Erythroblast (primary cell): Measurements from ENCODE around the gene GM2A.
"Not testable (repeated sequence)": the region's sequence is repeated elsewhere in the genome, so short reads cannot be mapped to it uniquely, and the experiment has no call there.

Source experiments
- DNase-seq, 2 experiments: peaks; one replicate each; lab custom pipeline; 2025; lab: John Stamatoyannopoulos, UW
- GATA1 ChIP-seq: IDR thresholded peaks from 2 replicates; pipeline ENCODE4 v1.6.1; 2011; ENCODE audit warnings: low read depth, mild to moderate bottlenecking, control low read depth, low read length, moderate library complexity
- POLR2A ChIP-seq: IDR thresholded peaks from 2 replicates; pipeline ENCODE4 v1.6.1; 2011; ENCODE audit warnings: mild to moderate bottlenecking, low read length

GM2A gene

GRCh38 chr5:151222054-151222789, 30.8 kb upstream of the GM2A start:
- TF ChIP-seq POLR2A = no peak
- TF ChIP-seq GATA1 = no peak
- peak in 1 of 2 experiments; percentile 45 for DNase-seq

- peak; percentile 74 to 78 for DNase-seq
- TF ChIP-seq POLR2A (peak; percentile 59), GATA1 (no peak)
Observed at GRCh38 chr5:151222790-151223446, 30.1 kb upstream of the GM2A start.

- peak; percentile 80 to 84 for DNase-seq
- TF ChIP-seq POLR2A (peak; percentile 6), GATA1 (no peak)
Observed at GRCh38 chr5:151223447-151224264, 29.3 kb upstream of the GM2A start, which contains the start of gene CCDC69. CCDC69 (minus strand) TSS chr5:151224092; CDS start chr5:151223970, 122 bp downstream.

- TF ChIP-seq GATA1 (no peak), POLR2A (no peak)
- DNase-seq = no peak
Observed at GRCh38 chr5:151224372-151224771, 28.6 kb upstream of the GM2A start.

- TF ChIP-seq GATA1 (no peak), POLR2A (no peak)
- DNase-seq = no peak
Observed at GRCh38 chr5:151225071-151225470, 27.9 kb upstream of the GM2A start.

- DNase-seq = no peak
- TF ChIP-seq POLR2A (no peak), GATA1 (no peak)
Observed at GRCh38 chr5:151225475-151225874, 27.5 kb upstream of the GM2A start.

- TF ChIP-seq GATA1 (no peak), POLR2A (no peak)
- no peak for DNase-seq
Observed at GRCh38 chr5:151227918-151228447, 25.0 kb upstream of the GM2A start.

- DNase-seq = no peak
- TF ChIP-seq POLR2A (no peak), GATA1 (no peak)
Observed at GRCh38 chr5:151228986-151229385, 24.0 kb upstream of the GM2A start.

- DNase-seq = no peak
- TF ChIP-seq POLR2A (no peak), GATA1 (no peak)
Observed at GRCh38 chr5:151230048-151230680, 22.8 kb upstream of the GM2A start.

GRCh38 chr5:151231359-151231758, 21.6 kb upstream of the GM2A start:
- TF ChIP-seq GATA1 = no peak
- no peak for TF ChIP-seq POLR2A
- no peak for DNase-seq

- DNase-seq = no peak
- no peak for TF ChIP-seq POLR2A
- no peak for TF ChIP-seq GATA1
Observed at GRCh38 chr5:151233616-151234085, 19.3 kb upstream of the GM2A start.

- DNase-seq = no peak
- TF ChIP-seq GATA1 (no peak), POLR2A (no peak)
Observed at GRCh38 chr5:151234476-151235238, 18.3 kb upstream of the GM2A start.

GRCh38 chr5:151235239-151235571, 17.8 kb upstream of the GM2A start:
- not testable (repeated sequence) for DNase-seq
